Transverse colon (tissue), 4 donors: ENCODE results near the gene CLN6. TPM values are rescaled to one million over a fixed set of nuclear protein-coding genes. Genes with fewer than 3 reads are reported as not detected.

Experiments
- DNase-seq: peaks from one replicate; pipeline ENCODE4 v3.0.0-alpha.2; 2019
- H3K27ac ChIP-seq, 4 donors: fragments of 200-600 bp; sonication (generic); 2 replicates each; pipeline ENCODE4 v1.5.1; 2016 to 2018; ENCODE audit warnings: inconsistent platforms in 4 of 4
- H3K27me3 ChIP-seq: fragments of 200-600 bp; sonication (generic); 2 replicates; pipeline ENCODE4 v1.5.1; 2017; ENCODE audit warnings: inconsistent platforms
- H3K36me3 ChIP-seq, 4 donors: fragments of 200-600 bp; sonication (generic); 2 replicates each; pipeline ENCODE4 v1.5.1; 2017 to 2019; ENCODE audit warnings: inconsistent platforms in 4 of 4
- H3K4me1 ChIP-seq, 4 donors: fragments of 200-600 bp; sonication (generic); 2 replicates each; pipeline ENCODE4 v1.5.1; 2017 to 2020; ENCODE audit warnings: inconsistent platforms in 4 of 4
- H3K4me3 ChIP-seq, 4 donors: fragments of 200-600 bp; sonication (generic); 1 replicate in 1 of 4; 2 replicates in 3 of 4; pipeline versions ENCODE4 v1.5.1 to v1.6.1; 2017 to 2019; ENCODE audit warnings: inconsistent platforms in 4 of 4
- H3K9me3 ChIP-seq, 2 donors: fragments of 200-600 bp; sonication (generic); 2 replicates each; pipeline ENCODE4 v1.5.1; 2017 to 2019; ENCODE audit warnings: inconsistent platforms in 2 of 2
- CTCF ChIP-seq, 5 experiments: fragments of 200-600 bp in 3 of 5; fragments of 450-650 bp in 2 of 5; sonication (generic) in 3 of 5; IDR thresholded peaks; 1 replicate in 2 of 5; 2 replicates in 3 of 5; pipeline ENCODE4 v1.5.1; 2016 to 2017; ENCODE audit warnings: antibody characterized with exemption in 5 of 5, inconsistent platforms in 3 of 5, mild to moderate bottlenecking in 2 of 5, moderate library complexity in 1 of 5
- EP300 ChIP-seq: sonication (generic); formaldehyde crosslinking; IDR thresholded peaks from one replicate; pipeline ENCODE4 v1.6.1; 2017; ENCODE audit warnings: antibody characterized with exemption, low read depth
- POLR2A ChIP-seq: fragments of 450-650 bp; IDR thresholded peaks from one replicate; pipeline ENCODE4 v1.6.1; 2016; ENCODE audit warnings: antibody characterized with exemption, mild to moderate bottlenecking, moderate library complexity
- POLR2AphosphoS5 ChIP-seq, 3 donors: sonication (generic); formaldehyde crosslinking; IDR thresholded peaks; one replicate each; pipeline ENCODE4 v1.6.1; 2016; ENCODE audit warnings: antibody characterized with exemption in 3 of 3
- WGBS, 2 donors: methylation state at CpG; one replicate each; pipeline ENCODE4 v1.1.5; 2018; ENCODE audit warnings: low coverage in 1 of 2; 5-methylcytosine and 5-hydroxymethylcytosine counted together
- in situ Hi-C, 4 donors: fragments of 200-750 bp; cut with MboI; loops; one replicate each; pipeline versions ENCODE4 v1.15.0 to v1.15.1; 2017; ENCODE audit warnings: low sequenced_read_pairs in 3 of 4, low pct_ligation_motif_present in 1 of 4, low pct_unique_long_range_greater_than_20kb in 1 of 4
- intact Hi-C: fragments of 100-400 bp; cut with DNase I; formaldehyde crosslinking; loops from one replicate; pipeline ENCODE4 v1.15.1; 2023; ENCODE audit warnings: low total_unique reads
- total RNA-seq, 4 donors: library from RNA; depleted of rRNA; stranded (reverse); fragments of >200 nt; gene quantifications; one replicate each; pipeline ENCODE4 v1.1.0, GENCODE V29; 2016

Gene CLN6
- total RNA-seq, 4 donors from 2014 or later: 13.8 to 28.1 (median 18.2) TPM

DNA sequence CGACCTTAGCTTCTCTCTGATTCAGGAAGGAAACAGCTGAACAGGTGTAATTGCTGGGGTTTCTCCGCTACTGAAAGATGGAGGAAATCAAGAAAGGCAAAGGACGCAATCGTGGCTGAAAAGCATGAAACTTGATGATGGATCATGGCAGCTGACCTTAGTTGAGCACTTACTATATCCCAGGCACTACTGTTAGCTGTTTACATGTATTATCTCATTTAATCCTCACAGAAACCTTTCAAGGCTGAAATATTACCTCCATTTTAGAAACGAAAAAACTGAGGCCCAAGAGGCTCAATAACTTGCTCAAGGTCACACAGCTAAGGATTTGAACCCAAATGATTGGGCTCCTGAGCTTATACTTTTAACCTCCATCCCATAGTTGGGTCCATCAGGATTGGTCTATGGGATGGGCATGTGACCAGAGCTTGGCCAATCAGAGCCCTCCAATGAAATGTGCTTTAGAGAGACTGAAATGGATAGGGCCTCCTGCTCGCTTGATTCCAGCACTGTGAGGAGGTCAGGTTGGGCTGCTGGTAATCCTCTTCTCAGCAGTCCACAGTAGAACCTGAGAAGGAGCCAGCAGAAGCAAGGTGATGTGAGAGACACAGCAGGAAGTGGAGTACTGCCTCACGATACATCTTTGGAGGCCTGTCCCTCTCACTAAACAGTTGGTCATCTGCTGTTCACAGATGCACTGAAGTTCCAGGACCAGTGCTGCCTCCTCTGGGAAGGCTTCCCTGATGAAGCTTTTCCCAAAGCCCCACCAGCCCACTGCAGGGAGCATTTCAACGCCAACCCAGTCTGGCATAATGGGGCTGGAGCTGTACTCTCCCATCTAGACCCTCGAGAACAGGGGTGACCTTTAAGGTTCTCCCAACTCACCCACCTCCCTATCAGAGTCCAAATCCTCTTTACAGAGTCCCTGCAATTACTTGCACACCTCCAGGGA, 10.4 kb downstream of the CLN6 start:
- DNase-seq: no peak
- Histone ChIP-seq H3K27me3 (no peaks in the 10 kb centered on the region), H3K27ac (no peak overlapping the region), H3K36me3 (no peaks in the 10 kb centered on the region), H3K4me3 (no peak overlapping the region), H3K4me1 (no peaks in the 10 kb centered on the region), H3K9me3 (no peaks in the 10 kb centered on the region)
- intact Hi-C loops (no loop called here), in situ Hi-C loops (no loop called here)
- TF ChIP-seq EP300 (no peak), POLR2A (no peak), CTCF (IDR thresholded peaks at IDR 0.05) (no peak), POLR2AphosphoS5 (IDR thresholded peaks at IDR 0.05) (no peak)
- WGBS, 2 donors: 92 to 100% methylated on average over 4 to 9 of the region's 9 CpGs

DNA sequence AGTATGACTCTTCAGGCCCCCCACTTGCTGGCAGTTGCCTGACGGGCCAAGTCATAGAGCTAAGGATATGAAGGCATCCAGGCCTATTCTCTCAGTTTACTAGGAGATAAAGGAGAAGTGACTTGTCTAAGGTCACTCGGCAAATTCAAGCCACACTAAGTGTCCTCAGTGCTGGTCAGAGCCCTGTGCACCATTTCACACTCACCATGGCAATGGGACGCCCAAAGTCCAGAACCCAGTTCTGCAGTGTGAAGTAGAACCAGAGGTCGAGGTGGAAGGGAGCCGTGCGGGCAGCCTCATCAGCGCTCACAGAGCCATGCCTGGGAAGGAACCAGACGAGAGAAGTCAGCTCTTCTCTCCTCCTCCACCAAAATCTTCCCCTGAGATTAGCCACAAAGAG, 11.2 kb downstream of the CLN6 start:
- WGBS, 2 donors: 96% methylated on average over 8 of the region's 8 CpGs; no CpG with 5 or more reads in 1 of the 2 donors
- H3K4me3 ChIP-seq: no peak overlapping the region
- TF ChIP-seq EP300 (no peak), POLR2A (no peak), POLR2AphosphoS5 (IDR thresholded peaks at IDR 0.05) (no peak), CTCF (IDR thresholded peaks at IDR 0.05) (no peak)
- no peaks in the 10 kb centered on the region for H3K9me3 ChIP-seq
- H3K27ac ChIP-seq: no peak overlapping the region
- intact Hi-C loops (no loop called here), in situ Hi-C loops (no loop called here)
- H3K27me3 ChIP-seq: no peaks in the 10 kb centered on the region
- DNase-seq: no peak
- no peaks in the 10 kb centered on the region for H3K4me1 ChIP-seq
- H3K36me3 ChIP-seq: no peaks in the 10 kb centered on the region

GRCh38 chr15:68217341-68217740, 12.2 kb downstream of the CLN6 start:
- Histone ChIP-seq H3K36me3 (no peaks in the 10 kb centered on the region), H3K27me3 (no peaks in the 10 kb centered on the region), H3K4me3 (no peak overlapping the region), H3K4me1 (no peaks in the 10 kb centered on the region), H3K27ac (no peak overlapping the region), H3K9me3 (no peaks in the 10 kb centered on the region)
- DNase-seq: no peak
- in situ Hi-C loops (no loop called here), intact Hi-C loops (no loop called here)
- TF ChIP-seq POLR2AphosphoS5 (IDR thresholded peaks at IDR 0.05) (no peak), EP300 (no peak), CTCF (IDR thresholded peaks at IDR 0.05) (no peak), POLR2A (no peak)
- 89 to 100% methylated on average over 3 to 4 of the region's 4 CpGs for WGBS, 2 donors

GRCh38 chr15:68214838-68215254, 14.7 kb downstream of the CLN6 start:
- Histone ChIP-seq H3K27ac (no peak overlapping the region), H3K36me3 (no peaks in the 10 kb centered on the region), H3K4me3 (no peak overlapping the region), H3K27me3 (no peaks in the 10 kb centered on the region), H3K9me3 (no peaks in the 10 kb centered on the region), H3K4me1 (peaks cover 5 to 12% (median 8%) of the 10 kb centered on the region in 4 donors)
- in situ Hi-C loops: no loop called here
- no peak for DNase-seq
- intact Hi-C loops: no loop called here
- no peak for TF ChIP-seq POLR2A
- no peak for TF ChIP-seq POLR2AphosphoS5 (IDR thresholded peaks at IDR 0.05)
- no peak for TF ChIP-seq EP300
- no peak for TF ChIP-seq CTCF (IDR thresholded peaks at IDR 0.05)
- 83 to 90% methylated on average over 2 to 6 of the region's 6 CpGs for WGBS, 2 donors
